Activated CD4-positive, alpha-beta memory T cell treated with anti-CD3 and anti-CD28 coated beads, Interleukin-2, amount 10 ng/mL, durations not matched to agents 7 days and 5 days (primary cell): ENCODE data around the gene KIF7. TPM values are rescaled to one million over a fixed set of nuclear protein-coding genes. Genes with fewer than 3 reads are reported as not detected.

Experiments
- CTCF ChIA-PET: fragments of 350-600 bp; sonication (Branson Sonifier 250); formaldehyde crosslinking; loops from one replicate; lab custom pipeline; 2021; ENCODE audit warnings: antibody characterized with exemption, inconsistent platforms; lab: Charles Lee
- POLR2A ChIA-PET: fragments of 350-600 bp; sonication (Branson Sonifier 250); formaldehyde crosslinking; loops from one replicate; lab custom pipeline; 2021; ENCODE audit warnings: antibody characterized with exemption; lab: Charles Lee
- DNase-seq: peaks from one replicate; pipeline ENCODE4 v3.0.0-alpha.2; 2020
- H3K27ac Mint-ChIP-seq: one replicate; pipeline ENCODE4 v1.8.0; 2021; ENCODE audit warnings: mild to moderate bottlenecking, mixed read lengths
- H3K27me3 Mint-ChIP-seq: one replicate; pipeline ENCODE4 v1.8.0; 2021; ENCODE audit warnings: mixed read lengths
- H3K36me3 Mint-ChIP-seq: one replicate; pipeline ENCODE4 v1.8.0; 2021; ENCODE audit warnings: low read depth, mixed read lengths
- H3K4me1 Mint-ChIP-seq: one replicate; pipeline ENCODE4 v1.8.0; 2021; ENCODE audit warnings: mixed read lengths
- H3K4me3 Mint-ChIP-seq: one replicate; pipeline ENCODE4 v1.8.0; 2021; ENCODE audit warnings: mild to moderate bottlenecking, mixed read lengths
- H3K9me3 Mint-ChIP-seq: one replicate; pipeline ENCODE4 v1.8.0; 2021; ENCODE audit warnings: mixed read lengths
- total RNA-seq, 2 experiments: library from RNA; stranded (reverse); gene quantifications; one replicate each; pipeline ENCODE4 v1.2.3, GENCODE V29; 2021

The KIF7 gene
- total RNA-seq, 2 experiments from 2014 or later, result 0.13 to 0.15 TPM

DNA sequence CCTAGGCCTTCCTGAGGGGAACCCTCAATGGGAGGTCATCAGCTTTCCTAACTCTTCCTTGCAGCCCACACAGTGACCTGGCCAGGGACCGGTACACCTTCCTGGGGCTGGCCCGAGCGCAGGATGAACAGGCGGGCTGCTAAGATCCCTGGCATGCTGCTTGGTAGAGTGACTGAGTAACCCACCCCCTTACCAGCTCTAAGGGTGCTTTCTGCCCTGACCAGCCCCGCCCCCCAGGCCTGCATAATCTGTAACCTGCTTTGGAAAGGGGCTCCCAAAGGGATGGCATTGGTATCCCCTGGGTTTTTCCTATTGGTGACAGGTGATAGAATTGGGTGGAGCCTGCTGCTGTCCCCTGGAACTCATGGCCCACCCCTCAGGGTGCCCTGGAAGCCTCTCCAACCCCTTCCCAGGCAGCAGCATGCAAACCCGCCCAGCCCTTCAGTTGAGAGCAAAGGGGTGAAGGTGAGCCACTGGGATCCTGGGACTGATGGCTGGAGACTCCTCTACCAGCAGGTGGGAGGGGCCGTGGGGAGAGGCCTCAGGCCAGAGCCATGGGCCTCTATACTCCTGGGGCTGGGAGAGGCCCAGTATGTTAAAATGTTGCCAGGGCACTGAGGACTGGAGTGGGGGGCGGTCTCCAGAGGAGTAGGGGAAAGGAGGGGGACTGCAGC, 11.1 kb upstream of the KIF7 start:
- Mint-ChIP-seq H3K36me3 (no peaks in the 10 kb centered on the region), H3K27ac (no peak overlapping the region), H3K9me3 (no peaks in the 10 kb centered on the region), H3K4me1 (peaks cover 4% of the 10 kb centered on the region), H3K4me3 (no peak overlapping the region), H3K27me3 (peaks cover 30% of the 10 kb centered on the region)
- DNase-seq, result no peak
- ChIA-PET POLR2A (no interaction called here), CTCF (no interaction called here)

DNA sequence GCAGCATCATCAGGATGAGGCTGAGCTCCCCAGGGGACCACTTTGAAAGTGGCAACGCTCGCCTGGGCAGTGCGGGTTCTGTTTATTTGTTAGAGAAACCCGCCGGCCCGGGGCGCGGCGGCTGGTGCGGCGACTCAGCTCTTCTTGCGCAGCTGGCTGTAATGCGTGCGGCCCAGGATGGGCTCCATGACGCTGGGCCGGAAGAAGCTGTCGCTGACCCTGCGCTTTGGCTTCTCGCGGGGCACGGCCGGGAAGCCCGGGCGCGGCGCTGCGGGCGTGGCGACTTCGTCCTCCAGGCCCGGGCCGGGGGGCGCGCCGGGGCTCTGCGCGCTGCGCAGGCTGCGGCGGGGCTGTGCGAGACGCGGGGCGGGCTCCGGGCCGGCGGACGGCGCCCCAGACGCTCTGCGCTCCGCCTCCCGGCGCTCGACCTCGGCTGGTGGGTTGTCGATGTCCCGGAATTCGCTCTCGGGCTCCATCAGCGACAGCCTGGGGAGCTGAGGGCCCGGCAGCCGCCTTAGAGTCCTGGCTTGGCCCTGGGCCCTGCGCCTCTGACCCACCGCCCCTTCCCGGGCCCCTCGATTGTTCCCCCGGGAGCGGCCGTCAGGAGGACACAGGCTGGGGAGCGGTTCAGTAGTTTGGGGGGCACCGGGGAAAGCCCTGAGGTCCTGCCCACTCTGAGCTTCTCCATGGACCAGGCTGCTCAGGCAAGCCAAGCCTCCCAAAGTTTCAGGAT, 10.3 kb upstream of the KIF7 start:
- DNase-seq, result peak; percentile 34
- peaks cover 4% of the 10 kb centered on the region for H3K4me1 Mint-ChIP-seq
- peak overlapping the region; percentile 30 for H3K4me3 Mint-ChIP-seq
- no peaks in the 10 kb centered on the region for H3K36me3 Mint-ChIP-seq
- ChIA-PET CTCF (no interaction called here), POLR2A (no interaction called here)
- peaks cover 32% of the 10 kb centered on the region for H3K27me3 Mint-ChIP-seq
- no peaks in the 10 kb centered on the region for H3K9me3 Mint-ChIP-seq
- no peak overlapping the region for H3K27ac Mint-ChIP-seq

DNA sequence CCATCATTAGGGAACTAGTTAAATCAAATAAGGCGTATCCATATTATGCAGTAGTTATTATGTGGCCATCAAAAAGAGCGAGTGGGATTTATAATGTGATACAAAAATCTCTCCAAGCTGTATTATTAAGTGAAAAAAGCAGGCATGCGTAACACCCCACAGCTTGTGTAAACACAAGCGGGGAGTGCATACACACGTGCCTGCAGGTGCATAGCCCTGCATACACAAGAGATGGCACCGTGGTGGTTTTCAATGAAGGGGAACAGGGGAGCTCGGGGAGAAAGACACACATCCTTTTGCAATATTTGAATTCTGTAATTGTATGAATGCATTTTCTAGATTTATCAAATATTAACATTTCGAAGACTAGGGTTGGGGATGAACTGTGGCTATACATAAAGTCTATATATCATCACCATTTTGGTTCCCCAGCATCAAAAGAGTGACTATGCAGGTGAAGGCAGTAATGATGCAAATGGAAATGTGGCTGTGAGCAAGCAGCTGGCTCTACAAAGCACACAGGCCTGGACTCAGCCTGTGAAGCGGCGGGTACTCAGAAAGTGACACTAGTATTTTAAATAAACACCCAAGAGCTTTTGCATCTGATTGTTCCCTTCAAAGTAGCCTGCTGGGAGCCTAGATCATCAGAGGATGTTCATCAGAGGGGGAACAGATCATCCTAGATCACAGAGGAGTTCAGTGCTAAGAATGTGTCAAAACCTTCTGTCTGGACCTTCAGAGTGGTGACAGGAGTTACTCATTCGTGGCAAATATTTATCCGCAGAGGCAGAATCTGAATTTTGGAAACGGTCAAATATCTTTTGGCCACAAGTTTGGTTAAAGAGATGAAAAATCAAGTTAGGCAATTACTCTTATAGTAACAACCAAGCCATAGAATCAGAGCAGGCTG, 9.4 kb upstream of the KIF7 start:
- ChIA-PET POLR2A (no interaction called here), CTCF (interaction anchor here (2.2 kb wide), 1 partner anchor 8 kb away, joined by 7 read pairs; no protein-coding TSS in a partner anchor)
- no peak overlapping the region for H3K27ac Mint-ChIP-seq
- peaks cover 4% of the 10 kb centered on the region for H3K4me1 Mint-ChIP-seq
- DNase-seq, result no peak
- peaks cover 36% of the 10 kb centered on the region for H3K27me3 Mint-ChIP-seq
- no peaks in the 10 kb centered on the region for H3K9me3 Mint-ChIP-seq
- H3K4me3 Mint-ChIP-seq, result peak overlapping the region; percentile 40
- H3K36me3 Mint-ChIP-seq, result no peaks in the 10 kb centered on the region

DNA sequence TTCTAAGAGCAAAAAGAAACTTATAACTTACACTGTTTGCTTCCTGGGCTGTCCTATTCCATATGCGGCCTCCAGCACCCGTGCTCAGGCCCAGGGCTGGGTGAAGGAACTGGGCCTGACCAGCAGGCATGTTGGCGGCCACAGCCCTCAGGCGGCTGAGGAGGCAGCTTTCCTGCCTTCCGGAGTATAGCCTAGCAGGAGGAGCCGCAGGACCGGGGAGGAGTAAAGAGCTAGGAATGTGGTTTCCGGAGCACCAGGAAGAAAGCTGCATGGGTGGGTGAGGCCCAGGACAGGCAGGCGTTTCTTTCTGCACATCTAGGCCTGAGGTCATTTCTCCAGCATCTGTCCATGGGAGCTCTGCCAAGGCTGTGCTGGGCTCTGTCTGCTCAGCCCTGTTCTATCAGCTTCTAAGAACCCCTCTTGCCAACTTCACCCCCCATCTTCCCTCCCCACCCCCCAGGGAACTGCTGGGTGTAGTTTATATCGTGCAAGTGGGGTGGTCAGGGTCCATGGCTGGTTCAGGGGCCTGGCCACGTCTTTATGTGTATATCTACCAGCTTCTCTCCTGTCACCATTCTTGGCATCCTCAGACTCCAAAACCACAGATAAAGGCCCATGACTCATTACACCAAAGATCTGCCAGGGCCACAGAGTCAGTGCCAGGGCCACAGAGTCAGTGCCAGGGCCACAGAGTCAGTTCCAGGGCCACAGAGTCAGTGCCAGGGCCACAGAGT, 7.8 kb upstream of the KIF7 start:
- Mint-ChIP-seq H3K4me1 (peaks cover 4% of the 10 kb centered on the region), H3K27ac (no peak overlapping the region), H3K4me3 (no peak overlapping the region), H3K27me3 (peaks cover 43% of the 10 kb centered on the region), H3K9me3 (no peaks in the 10 kb centered on the region), H3K36me3 (no peaks in the 10 kb centered on the region)
- no peak for DNase-seq
- ChIA-PET POLR2A (no interaction called here), CTCF (interaction anchor here (2.2 kb wide), 1 partner anchor 10 kb away, joined by 7 read pairs; no protein-coding TSS in a partner anchor)

DNA sequence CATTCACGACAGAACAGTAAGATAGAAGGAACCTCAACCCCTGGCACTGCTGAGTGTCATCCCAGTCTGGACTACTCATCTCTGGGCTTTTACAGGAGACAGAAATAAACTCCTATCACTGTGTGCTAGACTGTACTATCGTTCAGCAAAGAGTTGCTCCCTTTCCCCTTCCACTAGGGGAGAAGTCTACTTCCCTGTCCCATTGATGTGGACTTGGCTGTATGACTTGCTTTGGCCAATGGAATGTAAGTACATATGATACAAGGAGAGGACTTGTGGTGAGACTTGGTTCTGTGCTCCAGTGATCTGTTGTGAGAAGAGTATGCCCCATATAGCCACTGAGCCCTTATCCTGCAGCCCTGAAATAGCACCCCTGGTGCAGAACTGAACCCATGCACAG, 5.3 kb upstream of the KIF7 start:
- no peaks in the 10 kb centered on the region for H3K9me3 Mint-ChIP-seq
- H3K27ac Mint-ChIP-seq, result no peak overlapping the region
- POLR2A ChIA-PET, result no interaction called here
- CTCF ChIA-PET, result interaction anchor here (2.0 kb wide), 1 partner anchor 13 kb away, joined by 9 read pairs; no protein-coding TSS in a partner anchor
- H3K4me1 Mint-ChIP-seq, result peaks cover 10% of the 10 kb centered on the region
- H3K27me3 Mint-ChIP-seq, result peaks cover 61% of the 10 kb centered on the region
- no peak for DNase-seq
- no peaks in the 10 kb centered on the region for H3K36me3 Mint-ChIP-seq
- H3K4me3 Mint-ChIP-seq, result no peak overlapping the region

DNA sequence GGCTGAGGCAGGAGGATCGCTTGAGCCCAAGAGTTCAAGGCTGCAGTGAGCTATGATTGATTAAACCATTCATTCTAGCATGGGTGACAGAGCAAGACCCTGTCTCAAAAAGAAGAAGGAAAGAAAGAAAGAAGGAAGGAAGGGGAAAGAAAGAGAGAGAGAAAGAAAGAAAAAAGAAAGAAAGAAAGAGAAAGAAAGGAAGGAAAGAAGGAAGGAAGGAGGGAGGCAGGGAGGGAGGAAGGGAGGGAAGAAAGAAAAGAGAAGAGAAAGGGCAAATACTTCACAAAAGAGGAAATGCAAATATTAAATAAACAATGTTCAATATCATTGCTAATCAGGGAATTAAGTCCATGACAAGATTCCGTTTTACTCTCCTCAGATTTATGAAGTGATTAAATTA, 4.0 kb upstream of the KIF7 start:
- H3K9me3 Mint-ChIP-seq, result no peaks in the 10 kb centered on the region
- no peak overlapping the region for H3K4me3 Mint-ChIP-seq
- ChIA-PET CTCF (interaction anchor here (0.6 to 1.5 kb wide), 3 partner anchors 12 to 207 kb away, joined by 3 read pairs; no protein-coding TSS in a partner anchor), POLR2A (no interaction called here)
- H3K4me1 Mint-ChIP-seq, result peaks cover 13% of the 10 kb centered on the region
- no peak overlapping the region for H3K27ac Mint-ChIP-seq
- no peak for DNase-seq
- H3K27me3 Mint-ChIP-seq, result peaks cover 61% of the 10 kb centered on the region
- H3K36me3 Mint-ChIP-seq, result no peaks in the 10 kb centered on the region

DNA sequence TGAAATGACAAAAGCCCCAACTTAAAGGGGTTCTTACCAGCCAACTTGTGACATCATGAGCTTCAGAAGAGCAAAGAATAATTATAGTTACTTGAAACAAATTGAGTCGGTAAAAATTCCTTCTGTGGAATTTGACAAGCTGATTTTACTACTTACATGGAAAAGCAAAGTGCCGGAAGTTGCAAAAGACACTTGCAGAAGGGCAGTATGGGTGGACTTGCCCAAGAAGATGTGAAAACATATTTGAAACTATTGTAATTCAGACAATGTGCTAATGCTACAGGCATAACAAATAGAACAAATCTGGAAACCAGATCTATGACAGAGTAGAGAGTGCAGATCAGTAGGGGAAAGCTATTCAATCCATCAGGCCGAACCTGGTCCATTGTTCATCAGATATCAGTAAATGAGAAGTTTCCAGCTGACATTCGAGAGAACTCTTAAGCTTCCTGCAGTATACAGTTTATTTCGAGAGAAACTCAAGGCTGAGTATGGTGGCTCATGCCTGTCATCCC, 2.5 kb upstream of the KIF7 start:
- H3K4me3 Mint-ChIP-seq, result no peak overlapping the region
- H3K36me3 Mint-ChIP-seq, result no peaks in the 10 kb centered on the region
- H3K9me3 Mint-ChIP-seq, result no peaks in the 10 kb centered on the region
- peaks cover 63% of the 10 kb centered on the region for H3K27me3 Mint-ChIP-seq
- peaks cover 14% of the 10 kb centered on the region for H3K4me1 Mint-ChIP-seq
- no peak for DNase-seq
- ChIA-PET POLR2A (no interaction called here), CTCF (interaction anchor here (0.8 to 2.4 kb wide), 3 partner anchors 10 to 15 kb away, joined by 3 to 5 read pairs (median 3); no protein-coding TSS in a partner anchor)
- H3K27ac Mint-ChIP-seq, result no peak overlapping the region

DNA sequence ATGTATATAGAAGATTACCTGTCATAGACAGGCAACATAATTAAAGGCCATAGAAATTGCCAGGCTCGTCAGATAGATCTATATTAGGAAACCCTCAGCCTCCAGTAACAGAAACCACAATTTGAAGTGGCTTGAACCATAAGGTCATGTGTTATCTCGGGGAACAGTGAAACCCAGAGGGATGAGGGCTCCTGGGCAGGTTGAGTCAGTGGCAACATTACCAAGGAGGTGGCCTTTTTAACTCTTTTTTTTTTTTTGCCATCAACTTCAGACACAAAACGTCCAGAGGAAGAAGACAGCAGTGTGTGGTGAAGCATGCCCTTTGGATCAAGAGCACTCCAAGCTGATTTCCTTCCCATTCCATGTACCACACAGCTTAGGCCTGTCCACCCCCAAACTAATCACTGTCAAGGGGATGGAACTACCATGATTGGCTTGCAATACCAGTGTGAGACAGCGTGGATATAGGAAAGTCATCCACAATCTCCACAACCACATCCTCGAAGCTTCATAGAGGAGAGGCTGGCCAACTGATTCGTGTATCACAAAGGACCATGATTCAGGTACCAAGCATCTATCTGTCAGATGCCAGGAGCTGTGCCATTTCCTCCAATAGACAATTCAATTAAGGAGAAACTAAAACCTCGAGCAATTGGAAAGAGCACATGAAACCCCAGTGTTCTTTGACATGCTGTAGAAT, 999 bp upstream of the KIF7 start:
- ChIA-PET POLR2A (no interaction called here), CTCF (interaction anchor here (2.4 kb wide), 1 partner anchor 10 kb away, joined by 5 read pairs; no protein-coding TSS in a partner anchor)
- DNase-seq, result no peak
- peaks cover 58% of the 10 kb centered on the region for H3K27me3 Mint-ChIP-seq
- H3K9me3 Mint-ChIP-seq, result no peaks in the 10 kb centered on the region
- H3K27ac Mint-ChIP-seq, result no peak overlapping the region
- H3K36me3 Mint-ChIP-seq, result no peaks in the 10 kb centered on the region
- H3K4me3 Mint-ChIP-seq, result no peak overlapping the region
- H3K4me1 Mint-ChIP-seq, result peaks cover 14% of the 10 kb centered on the region

DNA sequence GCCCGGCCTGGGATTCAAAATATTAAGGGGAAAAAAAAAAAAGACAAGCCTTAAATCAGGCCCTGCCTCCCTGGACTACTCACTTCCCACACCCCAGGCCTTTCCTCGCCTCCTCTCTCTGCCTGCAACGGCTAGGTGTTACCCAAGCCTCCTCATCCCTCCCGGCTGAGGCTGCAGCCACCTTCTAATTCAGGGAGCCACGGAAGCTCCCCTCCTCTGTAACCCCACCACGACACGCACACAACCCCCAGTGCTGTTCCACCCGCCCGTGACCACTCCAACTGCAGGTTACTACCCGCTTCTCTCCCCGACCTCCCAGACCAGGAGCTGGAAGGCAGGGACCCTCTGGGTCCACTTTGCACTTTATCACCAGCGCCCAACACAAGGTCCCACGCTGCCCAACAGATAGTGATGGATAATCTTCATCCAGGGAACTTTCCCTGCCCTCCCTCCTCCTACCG, 936 bp downstream of the KIF7 start:
- DNase-seq, result no peak
- ChIA-PET CTCF (no interaction called here), POLR2A (interaction anchor here (0.6 kb wide), 1 partner anchor 9 kb away, joined by 3 read pairs; no protein-coding TSS in a partner anchor)
- H3K36me3 Mint-ChIP-seq, result no peaks in the 10 kb centered on the region
- H3K4me3 Mint-ChIP-seq, result peak overlapping the region; percentile 9
- H3K4me1 Mint-ChIP-seq, result peaks cover 14% of the 10 kb centered on the region
- H3K27ac Mint-ChIP-seq, result no peak overlapping the region
- peaks cover 48% of the 10 kb centered on the region for H3K27me3 Mint-ChIP-seq
- H3K9me3 Mint-ChIP-seq, result no peaks in the 10 kb centered on the region

DNA sequence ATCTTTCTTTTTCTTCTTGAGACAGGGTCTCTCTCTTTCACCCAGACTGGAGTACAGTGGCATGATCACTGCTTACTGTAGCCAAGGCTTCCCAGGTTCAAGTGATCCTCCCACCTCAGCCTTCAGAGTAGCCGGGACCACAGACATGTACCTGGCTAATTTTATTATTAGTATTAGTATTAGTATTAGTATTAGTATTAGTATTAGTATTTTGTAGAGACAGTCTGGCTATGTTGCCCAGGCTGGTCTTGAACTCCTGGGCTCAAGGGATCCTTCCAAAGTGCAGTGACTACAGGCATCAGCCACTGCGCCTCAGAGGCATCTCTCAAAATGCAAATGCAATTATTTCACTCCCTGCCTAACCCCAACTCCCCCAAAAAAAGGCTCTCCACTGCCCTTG, 1.7 kb downstream of the KIF7 start:
- DNase-seq, result no peak
- H3K4me1 Mint-ChIP-seq, result peaks cover 14% of the 10 kb centered on the region
- POLR2A ChIA-PET, result no interaction called here
- no peaks in the 10 kb centered on the region for H3K9me3 Mint-ChIP-seq
- CTCF ChIA-PET, result no interaction called here
- no peak overlapping the region for H3K27ac Mint-ChIP-seq
- no peak overlapping the region for H3K4me3 Mint-ChIP-seq
- H3K36me3 Mint-ChIP-seq, result no peaks in the 10 kb centered on the region
- H3K27me3 Mint-ChIP-seq, result peaks cover 42% of the 10 kb centered on the region

DNA sequence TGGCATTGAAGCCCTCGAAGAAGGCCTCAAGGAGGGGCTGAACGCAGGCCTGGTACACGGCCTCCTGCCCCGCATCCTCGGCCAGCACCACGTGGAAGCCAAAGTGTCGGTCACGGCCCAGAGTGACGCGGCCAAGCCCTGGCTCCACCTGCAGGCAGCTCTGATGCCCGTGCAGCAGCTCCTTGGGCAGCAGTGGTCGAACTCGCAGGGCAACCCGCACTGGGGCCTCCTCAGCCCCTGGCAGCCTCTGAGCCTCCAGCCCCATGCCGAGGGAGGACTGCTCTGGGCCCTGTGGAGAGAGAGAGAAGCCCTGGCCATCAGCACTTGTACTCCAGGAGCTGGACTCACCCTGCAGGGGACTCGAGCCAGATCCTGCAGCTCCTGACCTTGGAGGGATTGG, 2.6 kb downstream of the KIF7 start:
- H3K27ac Mint-ChIP-seq, result no peak overlapping the region
- ChIA-PET POLR2A (no interaction called here), CTCF (no interaction called here)
- peaks cover 37% of the 10 kb centered on the region for H3K27me3 Mint-ChIP-seq
- no peak for DNase-seq
- no peak overlapping the region for H3K4me3 Mint-ChIP-seq
- no peaks in the 10 kb centered on the region for H3K9me3 Mint-ChIP-seq
- H3K4me1 Mint-ChIP-seq, result peaks cover 14% of the 10 kb centered on the region
- H3K36me3 Mint-ChIP-seq, result no peaks in the 10 kb centered on the region
